HEK293 (cell line): ENCODE data around the gene LARP1.

Experiments
- CTCF ChIA-PET: fragments of 350-600 bp; formaldehyde crosslinking; extraction: SDS; loops from one replicate; lab custom pipeline; 2021; ENCODE audit warnings: antibody characterized with exemption; lab: Yijun Ruan, JAX
- POLR2A ChIA-PET: fragments of 300-600 bp; formaldehyde crosslinking; extraction: SDS; loops from one replicate; lab custom pipeline; 2020; ENCODE audit warnings: antibody characterized with exemption, inconsistent platforms; lab: Yijun Ruan, JAX
- H3K27ac ChIP-seq: fragments of 200-500 bp; sonication (Bioruptor generic); 2 replicates; pipeline ENCODE4 v1.5.1; 2014; ENCODE audit warnings: low read depth, low read length, control low read depth, inconsistent platforms; ENCODE audit errors: extremely low read depth
- H3K36me3 ChIP-seq, 2 experiments: fragments of 200-500 bp in 1 of 2; sonication (Bioruptor generic) in 1 of 2; 1 replicate in 1 of 2; 2 replicates in 1 of 2; pipeline ENCODE4 v1.5.1; 2014 to 2017; ENCODE audit warnings: inconsistent platforms in 2 of 2, low read length in 2 of 2; ENCODE audit not compliant: control insufficient read depth in 2 of 2, insufficient read depth in 1 of 2
- H3K4me1 ChIP-seq: fragments of 200-500 bp; sonication (Bioruptor generic); 2 replicates; pipeline ENCODE4 v1.5.1; 2014; ENCODE audit warnings: mild to moderate bottlenecking, low read length, inconsistent platforms; ENCODE audit not compliant: control insufficient read depth, insufficient read depth
- H3K4me3 ChIP-seq: 2 replicates; pipeline ENCODE4 v1.5.1; 2011; ENCODE audit warnings: low read depth, mild to moderate bottlenecking, control low read depth, low read length, moderate library complexity
- H3K9me3 ChIP-seq: fragments of 200-500 bp; sonication (Bioruptor generic); 2 replicates; pipeline ENCODE4 v1.5.1; 2014; ENCODE audit warnings: low read depth, low read length, inconsistent platforms; ENCODE audit not compliant: control insufficient read depth, insufficient read depth
- GFI1B ChIP-seq: fragments of 450-650 bp; formaldehyde crosslinking; IDR thresholded peaks from 2 replicates; pipeline ENCODE4 v1.5.1; 2016; ENCODE audit warnings: missing biosample characterization, missing genetic modification characterization
- HOXD13 ChIP-seq: sonication (generic); formaldehyde crosslinking; IDR thresholded peaks from 2 replicates; pipeline ENCODE4 v1.8.0; 2022; ENCODE audit warnings: missing genetic modification reagents, borderline replicate concordance
- MZF1 ChIP-seq: fragments of 450-650 bp; formaldehyde crosslinking; IDR thresholded peaks from 2 replicates; pipeline ENCODE4 v1.5.1; 2017; ENCODE audit warnings: missing biosample characterization, missing genetic modification characterization, borderline replicate concordance
- TRIM28 ChIP-seq: IDR thresholded peaks from 2 replicates; pipeline ENCODE4 v1.6.1; 2011; ENCODE audit warnings: low read length, control low read depth, borderline replicate concordance
- ZFP37 ChIP-seq: fragments of 450-650 bp; formaldehyde crosslinking; IDR thresholded peaks from 2 replicates; pipeline ENCODE4 v1.5.1; 2016; ENCODE audit warnings: missing biosample characterization, missing genetic modification characterization
- ZNF121 ChIP-seq: fragments of 450-650 bp; formaldehyde crosslinking; IDR thresholded peaks from 2 replicates; pipeline ENCODE4 v1.5.1; 2016; ENCODE audit warnings: missing biosample characterization, missing genetic modification characterization
- ZNF157 ChIP-seq: fragments of 450-650 bp; formaldehyde crosslinking; IDR thresholded peaks from 2 replicates; pipeline ENCODE4 v1.5.1; 2016; ENCODE audit warnings: missing biosample characterization, missing genetic modification characterization
- ZNF175 ChIP-seq: fragments of 450-650 bp; formaldehyde crosslinking; IDR thresholded peaks from 2 replicates; pipeline ENCODE4 v1.5.1; 2016; ENCODE audit warnings: missing biosample characterization, missing genetic modification characterization
- ZNF24 ChIP-seq: fragments of 450-650 bp; formaldehyde crosslinking; IDR thresholded peaks from 2 replicates; pipeline ENCODE4 v1.5.1; 2016; ENCODE audit warnings: missing biosample characterization, missing genetic modification characterization
- ZNF341 ChIP-seq: fragments of 450-650 bp; formaldehyde crosslinking; IDR thresholded peaks from 2 replicates; pipeline ENCODE4; 2016; ENCODE audit warnings: low read depth, missing biosample characterization, missing genetic modification characterization
- ZNF626 ChIP-seq: fragments of 450-650 bp; sonication (Bioruptor Pico); formaldehyde crosslinking; IDR thresholded peaks from 2 replicates; pipeline ENCODE4 v1.5.1; 2018; ENCODE audit warnings: missing biosample characterization, missing genetic modification characterization, inconsistent platforms
- ZNF664 ChIP-seq: fragments of 450-650 bp; formaldehyde crosslinking; IDR thresholded peaks from 2 replicates; pipeline ENCODE4 v1.5.1; 2016; ENCODE audit warnings: missing biosample characterization, missing genetic modification characterization
- TF ChIP-seq, protein P1 (sequence below): fragments of 450-650 bp; formaldehyde crosslinking; IDR thresholded peaks from 2 replicates; pipeline ENCODE4 v1.5.1; 2017; ENCODE audit warnings: missing biosample characterization, missing genetic modification characterization
- TF ChIP-seq, protein P2 (sequence below): fragments of 450-650 bp; formaldehyde crosslinking; IDR thresholded peaks from 2 replicates; pipeline ENCODE4 v1.5.1; 2016; ENCODE audit warnings: missing biosample characterization, missing genetic modification characterization
- TF ChIP-seq, protein P3 (sequence below): fragments of 450-650 bp; formaldehyde crosslinking; IDR thresholded peaks from 2 replicates; pipeline ENCODE4 v1.5.1; 2016; ENCODE audit warnings: missing biosample characterization, missing genetic modification characterization
- TF ChIP-seq, protein P4 (sequence below): fragments of 450-650 bp; IDR thresholded peaks from 2 replicates; pipeline ENCODE4 v1.5.1; 2018; ENCODE audit warnings: missing biosample characterization, missing genetic modification characterization
- TF ChIP-seq, protein P5 (sequence below): fragments of 450-650 bp; formaldehyde crosslinking; IDR thresholded peaks from 2 replicates; pipeline ENCODE4 v1.5.1; 2016; ENCODE audit warnings: missing biosample characterization, missing genetic modification characterization

The LARP1 gene

DNA sequence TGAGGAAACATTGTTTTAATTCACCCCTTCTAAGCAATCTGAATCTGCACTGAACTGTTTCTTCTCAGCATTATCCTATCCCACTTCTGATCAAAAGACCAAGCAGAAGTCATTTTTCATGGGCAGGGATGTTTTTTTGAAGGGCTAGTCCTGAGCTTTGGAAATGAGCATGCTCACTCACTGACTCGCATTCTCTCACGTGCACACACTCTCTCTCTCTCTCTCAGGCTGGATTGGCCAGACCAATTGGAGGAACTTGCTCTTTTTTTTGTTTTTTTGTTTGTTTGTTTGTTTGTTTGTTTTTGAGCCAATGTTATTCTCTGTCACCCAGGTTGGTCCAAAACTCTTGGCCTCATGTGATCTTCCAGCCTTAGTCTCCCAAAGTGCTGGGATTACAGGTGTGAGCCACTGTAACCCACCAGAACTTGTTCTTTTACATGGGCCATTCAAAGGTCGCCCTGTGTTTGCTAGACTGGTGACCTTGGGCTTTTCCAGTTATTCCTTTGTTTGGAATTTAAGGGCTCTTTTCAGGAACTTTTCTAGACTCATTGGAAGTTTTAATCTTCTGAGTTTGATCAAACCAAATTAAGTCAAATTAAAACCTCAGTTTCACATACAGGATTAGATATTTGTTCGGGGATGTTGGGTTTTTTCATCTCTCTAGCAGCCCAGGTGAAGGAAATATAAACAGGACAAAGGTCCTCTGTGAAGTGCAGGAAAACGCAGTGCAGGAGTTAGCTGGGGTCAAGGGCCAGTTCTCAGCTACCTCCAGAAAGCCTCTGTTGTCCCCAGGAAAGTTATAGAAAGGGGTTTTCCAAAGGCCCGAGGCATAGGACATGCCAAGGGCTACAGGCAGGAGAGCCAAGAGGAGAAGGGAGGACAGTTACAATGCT lies 82.1 kb downstream of the LARP1 start:
- Histone ChIP-seq H3K9me3 (no peaks in the 10 kb centered on the region), H3K4me1 (peaks cover 12% of the 10 kb centered on the region; the same call in 1 of the 2 replicates), H3K4me3 (no peak overlapping the region), H3K36me3 (peaks cover 2 to 4% of the 10 kb centered on the region in 2 experiments; a peak in 2 of 3 replicates), H3K27ac (no peak overlapping the region)
- ChIA-PET CTCF (no interaction called here), POLR2A (no interaction called here)
- TF ChIP-seq, protein P1, sequence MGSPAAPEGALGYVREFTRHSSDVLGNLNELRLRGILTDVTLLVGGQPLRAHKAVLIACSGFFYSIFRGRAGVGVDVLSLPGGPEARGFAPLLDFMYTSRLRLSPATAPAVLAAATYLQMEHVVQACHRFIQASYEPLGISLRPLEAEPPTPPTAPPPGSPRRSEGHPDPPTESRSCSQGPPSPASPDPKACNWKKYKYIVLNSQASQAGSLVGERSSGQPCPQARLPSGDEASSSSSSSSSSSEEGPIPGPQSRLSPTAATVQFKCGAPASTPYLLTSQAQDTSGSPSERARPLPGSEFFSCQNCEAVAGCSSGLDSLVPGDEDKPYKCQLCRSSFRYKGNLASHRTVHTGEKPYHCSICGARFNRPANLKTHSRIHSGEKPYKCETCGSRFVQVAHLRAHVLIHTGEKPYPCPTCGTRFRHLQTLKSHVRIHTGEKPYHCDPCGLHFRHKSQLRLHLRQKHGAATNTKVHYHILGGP (tag by site-specific recombination), result no peak
- TF ChIP-seq ZFP37 (tag by site-specific recombination) (no peak), GFI1B (tag by site-specific recombination) (no peak), MZF1 (tag by site-specific recombination) (no peak), ZNF175 (tag by site-specific recombination) (no peak), ZNF157 (tag by site-specific recombination) (no peak), ZNF24 (tag by site-specific recombination) (no peak), TRIM28 (no peak)
- TF ChIP-seq, protein P2, sequence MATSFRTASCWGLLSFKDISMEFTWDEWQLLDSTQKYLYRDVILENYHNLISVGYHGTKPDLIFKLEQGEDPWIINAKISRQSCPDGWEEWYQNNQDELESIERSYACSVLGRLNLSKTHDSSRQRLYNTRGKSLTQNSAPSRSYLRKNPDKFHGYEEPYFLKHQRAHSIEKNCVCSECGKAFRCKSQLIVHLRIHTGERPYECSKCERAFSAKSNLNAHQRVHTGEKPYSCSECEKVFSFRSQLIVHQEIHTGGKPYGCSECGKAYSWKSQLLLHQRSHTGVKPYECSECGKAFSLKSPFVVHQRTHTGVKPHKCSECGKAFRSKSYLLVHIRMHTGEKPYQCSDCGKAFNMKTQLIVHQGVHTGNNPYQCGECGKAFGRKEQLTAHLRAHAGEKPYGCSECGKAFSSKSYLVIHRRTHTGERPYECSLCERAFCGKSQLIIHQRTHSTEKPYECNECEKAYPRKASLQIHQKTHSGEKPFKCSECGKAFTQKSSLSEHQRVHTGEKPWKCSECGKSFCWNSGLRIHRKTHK (tag by site-specific recombination), result no peak
- TF ChIP-seq, protein P3, sequence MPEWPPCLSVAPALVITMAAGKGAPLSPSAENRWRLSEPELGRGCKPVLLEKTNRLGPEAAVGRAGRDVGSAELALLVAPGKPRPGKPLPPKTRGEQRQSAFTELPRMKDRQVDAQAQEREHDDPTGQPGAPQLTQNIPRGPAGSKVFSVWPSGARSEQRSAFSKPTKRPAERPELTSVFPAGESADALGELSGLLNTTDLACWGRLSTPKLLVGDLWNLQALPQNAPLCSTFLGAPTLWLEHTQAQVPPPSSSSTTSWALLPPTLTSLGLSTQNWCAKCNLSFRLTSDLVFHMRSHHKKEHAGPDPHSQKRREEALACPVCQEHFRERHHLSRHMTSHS (tag by site-specific recombination), result no peak

DNA sequence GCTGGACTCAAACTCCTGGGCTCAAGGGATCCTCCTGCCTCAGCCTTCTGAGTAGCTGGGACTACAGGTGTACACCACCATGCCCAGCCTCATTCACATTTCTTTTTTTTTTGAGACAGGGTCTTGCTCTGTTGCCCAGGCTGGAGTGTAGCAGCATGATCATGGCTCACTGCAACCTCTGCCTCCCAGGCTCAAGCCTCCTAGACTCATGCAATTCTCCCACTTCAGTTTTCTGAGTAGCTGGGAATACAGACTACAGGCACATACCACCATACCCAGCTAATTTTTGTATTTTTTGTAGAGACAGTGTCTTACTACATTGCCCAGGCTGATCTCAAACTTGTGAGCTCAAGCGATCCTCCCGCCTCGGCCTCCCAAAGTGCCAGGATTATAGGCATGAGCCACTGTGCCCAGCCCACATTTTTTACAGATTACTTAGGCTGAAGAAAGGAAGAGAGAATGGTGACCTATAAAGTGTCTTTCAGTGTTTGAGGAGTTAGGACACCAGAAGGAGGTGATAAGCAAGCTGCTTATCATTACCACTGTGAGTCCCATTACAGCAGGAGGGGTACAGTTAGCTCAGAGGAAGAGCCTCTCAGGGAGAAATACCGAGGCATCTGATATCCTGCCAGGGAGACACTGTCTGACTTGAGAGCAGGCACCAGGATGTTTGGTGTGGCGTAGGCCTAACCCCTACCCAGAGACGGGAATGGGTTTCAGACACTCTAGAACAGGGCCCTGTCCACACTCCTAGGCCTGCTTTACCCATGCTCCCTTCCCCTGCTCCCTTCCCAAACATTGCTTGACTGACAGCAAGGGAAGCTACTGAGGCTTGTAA lies 85.5 kb downstream of the LARP1 start:
- peaks cover 0 to 4% of the 10 kb centered on the region in 2 experiments; a peak in 2 of 3 replicates for H3K36me3 ChIP-seq
- H3K4me1 ChIP-seq, result peaks cover 3% of the 10 kb centered on the region; the same call in 1 of the 2 replicates
- ChIA-PET CTCF (interaction anchor here (0.6 kb wide), 1 partner anchor 60 kb away, joined by 3 read pairs; no protein-coding TSS in a partner anchor), POLR2A (interaction anchor here (1.0 kb wide), 1 partner anchor 10 kb away, joined by 4 read pairs; no protein-coding TSS in a partner anchor)
- H3K4me3 ChIP-seq, result no peak overlapping the region
- H3K9me3 ChIP-seq, result no peaks in the 10 kb centered on the region
- H3K27ac ChIP-seq, result no peak overlapping the region
- TF ChIP-seq ZNF664 (tag by site-specific recombination) (no peak), ZNF341 (tag by site-specific recombination) (peak; percentile 89), ZNF121 (tag by site-specific recombination) (peak; percentile 93), HOXD13 (CRISPR knock-in tag) (no peak), ZNF626 (tag by site-specific recombination) (no peak)
- TF ChIP-seq, protein P4, sequence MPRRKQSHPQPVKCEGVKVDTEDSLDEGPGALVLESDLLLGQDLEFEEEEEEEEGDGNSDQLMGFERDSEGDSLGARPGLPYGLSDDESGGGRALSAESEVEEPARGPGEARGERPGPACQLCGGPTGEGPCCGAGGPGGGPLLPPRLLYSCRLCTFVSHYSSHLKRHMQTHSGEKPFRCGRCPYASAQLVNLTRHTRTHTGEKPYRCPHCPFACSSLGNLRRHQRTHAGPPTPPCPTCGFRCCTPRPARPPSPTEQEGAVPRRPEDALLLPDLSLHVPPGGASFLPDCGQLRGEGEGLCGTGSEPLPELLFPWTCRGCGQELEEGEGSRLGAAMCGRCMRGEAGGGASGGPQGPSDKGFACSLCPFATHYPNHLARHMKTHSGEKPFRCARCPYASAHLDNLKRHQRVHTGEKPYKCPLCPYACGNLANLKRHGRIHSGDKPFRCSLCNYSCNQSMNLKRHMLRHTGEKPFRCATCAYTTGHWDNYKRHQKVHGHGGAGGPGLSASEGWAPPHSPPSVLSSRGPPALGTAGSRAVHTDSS (tag by site-specific recombination), result no peak
- TF ChIP-seq, protein P5, sequence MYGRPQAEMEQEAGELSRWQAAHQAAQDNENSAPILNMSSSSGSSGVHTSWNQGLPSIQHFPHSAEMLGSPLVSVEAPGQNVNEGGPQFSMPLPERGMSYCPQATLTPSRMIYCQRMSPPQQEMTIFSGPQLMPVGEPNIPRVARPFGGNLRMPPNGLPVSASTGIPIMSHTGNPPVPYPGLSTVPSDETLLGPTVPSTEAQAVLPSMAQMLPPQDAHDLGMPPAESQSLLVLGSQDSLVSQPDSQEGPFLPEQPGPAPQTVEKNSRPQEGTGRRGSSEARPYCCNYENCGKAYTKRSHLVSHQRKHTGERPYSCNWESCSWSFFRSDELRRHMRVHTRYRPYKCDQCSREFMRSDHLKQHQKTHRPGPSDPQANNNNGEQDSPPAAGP (tag by site-specific recombination), result no peak
- TF ChIP-seq, all 188 proteins: peak for 2
